Activated T-helper 17 cell treated with anti-CD3 and anti-CD28 coated beads, Interleukin-2, amount 50 U/mL, for 72 hours (primary cell): ENCODE results near the gene PDIA3. TPM values are rescaled to one million over a fixed set of nuclear protein-coding genes. Genes with fewer than 3 reads are reported as not detected.

Experiments
- ATAC-seq: fragments of 150-1000 bp; cut with Tn5 transposase; replicated peaks from 2 replicates; pipeline ENCODE4 v1.10.0; 2021; ENCODE audit warnings: mild to moderate bottlenecking, moderate library complexity
- H3K27ac Mint-ChIP-seq: one replicate; pipeline ENCODE4 v1.8.0; 2022; ENCODE audit warnings: mixed read lengths
- H3K27me3 Mint-ChIP-seq: one replicate; pipeline ENCODE4 v1.8.0; 2022; ENCODE audit warnings: mixed read lengths
- H3K36me3 Mint-ChIP-seq: one replicate; pipeline ENCODE4 v1.8.0; 2022; ENCODE audit warnings: low read depth, mild to moderate bottlenecking, mixed read lengths
- H3K4me1 Mint-ChIP-seq: one replicate; pipeline ENCODE4 v1.8.0; 2022; ENCODE audit warnings: mixed read lengths
- H3K4me3 Mint-ChIP-seq: one replicate; pipeline ENCODE4 v1.8.0; 2022; ENCODE audit warnings: mild to moderate bottlenecking, mixed read lengths
- H3K9me3 Mint-ChIP-seq: one replicate; pipeline ENCODE4 v1.8.0; 2022; ENCODE audit warnings: mixed read lengths
- total RNA-seq, 2 donors: library from RNA; stranded (reverse); gene quantifications; one replicate each; pipeline ENCODE4 v1.2.3, GENCODE V29; 2022

The PDIA3 gene
- total RNA-seq, 2 donors from 2014 or later = 193 to 253 TPM

GRCh38 chr15:43769584-43770228 lies 23.5 kb downstream of the PDIA3 start:
- H3K4me1 Mint-ChIP-seq = no peaks in the 10 kb centered on the region
- H3K27ac Mint-ChIP-seq = no peak overlapping the region
- ATAC-seq = peak; percentile 62
- H3K36me3 Mint-ChIP-seq = peaks cover 100% of the 10 kb centered on the region
- no peaks in the 10 kb centered on the region for H3K27me3 Mint-ChIP-seq
- no peaks in the 10 kb centered on the region for H3K9me3 Mint-ChIP-seq
- H3K4me3 Mint-ChIP-seq = no peak overlapping the region

- H3K4me1 Mint-ChIP-seq = no peaks in the 10 kb centered on the region
- H3K27ac Mint-ChIP-seq = no peak overlapping the region
- no peak overlapping the region for H3K4me3 Mint-ChIP-seq
- no peaks in the 10 kb centered on the region for H3K9me3 Mint-ChIP-seq
- H3K36me3 Mint-ChIP-seq = peaks cover 80% of the 10 kb centered on the region
- no peak for ATAC-seq
- no peaks in the 10 kb centered on the region for H3K27me3 Mint-ChIP-seq
These were observed 25.6 kb downstream of the PDIA3 start for GRCh38 chr15:43771816-43772215.

GRCh38 chr15:43772624-43773023 lies 26.4 kb downstream of the PDIA3 start:
- Mint-ChIP-seq H3K27me3 (no peaks in the 10 kb centered on the region), H3K27ac (no peak overlapping the region)

GRCh38 chr15:43774062-43774461 lies 27.8 kb downstream of the PDIA3 start:
- Mint-ChIP-seq H3K4me3 (no peak overlapping the region), H3K4me1 (peaks cover 4% of the 10 kb centered on the region), H3K27me3 (no peaks in the 10 kb centered on the region), H3K27ac (no peak overlapping the region), H3K36me3 (peaks cover 58% of the 10 kb centered on the region), H3K9me3 (no peaks in the 10 kb centered on the region)
- no peak for ATAC-seq

More at GRCh38 chr15:43772624-43773023, 26.4 kb downstream of the PDIA3 start:
- Mint-ChIP-seq H3K4me3 (no peak overlapping the region), H3K36me3 (peaks cover 72% of the 10 kb centered on the region), H3K9me3 (no peaks in the 10 kb centered on the region), H3K4me1 (no peaks in the 10 kb centered on the region)
- ATAC-seq = no peak

- Mint-ChIP-seq H3K4me1 (peaks cover 6% of the 10 kb centered on the region), H3K36me3 (peaks cover 43% of the 10 kb centered on the region), H3K27ac (no peak overlapping the region), H3K27me3 (no peaks in the 10 kb centered on the region), H3K4me3 (peak overlapping the region; percentile 86), H3K9me3 (no peaks in the 10 kb centered on the region)
- ATAC-seq = no peak
These were observed 29.2 kb downstream of the PDIA3 start for GRCh38 chr15:43775411-43775965.

GRCh38 chr15:43776101-43776717 lies 30.0 kb downstream of the PDIA3 start:
- ATAC-seq = peak; percentile 33
- no peaks in the 10 kb centered on the region for H3K27me3 Mint-ChIP-seq
- H3K4me3 Mint-ChIP-seq = peak overlapping the region; percentile 86
- peaks cover 6% of the 10 kb centered on the region for H3K4me1 Mint-ChIP-seq
- peak overlapping the region; percentile 59 for H3K27ac Mint-ChIP-seq
- H3K36me3 Mint-ChIP-seq = peaks cover 36% of the 10 kb centered on the region
- H3K9me3 Mint-ChIP-seq = no peaks in the 10 kb centered on the region

DNA sequence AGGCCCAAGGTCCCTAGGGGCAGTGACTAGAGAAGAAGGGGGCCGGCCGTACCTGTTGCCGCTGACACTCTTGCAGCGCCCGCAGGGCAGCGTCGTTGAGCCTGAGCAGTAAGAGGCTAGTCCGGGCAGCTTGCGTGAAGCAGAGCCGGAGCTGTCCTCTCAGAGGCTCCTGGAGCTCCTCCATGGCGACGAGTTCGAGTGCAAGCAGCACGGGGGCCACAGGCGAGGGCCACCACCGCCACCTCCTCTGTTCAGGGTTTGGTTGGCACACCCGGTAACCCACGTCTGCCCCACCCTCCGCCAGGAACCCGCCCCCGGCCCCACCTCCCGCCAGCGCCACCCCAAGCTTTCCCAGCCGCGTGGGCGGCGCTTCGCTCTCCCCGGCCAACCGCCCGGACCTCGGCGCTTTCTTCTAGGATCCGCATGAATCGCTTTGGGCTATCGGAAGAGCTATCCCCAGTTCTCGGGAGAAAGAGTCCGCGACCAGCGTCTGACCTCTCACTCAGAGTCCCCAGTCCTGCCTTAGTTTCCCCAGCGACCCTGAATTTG lies 30.6 kb downstream of the PDIA3 start, which contains the start of gene ELL3:
Gene ELL3 (minus strand): TSS at position 249 of the 549 bp plus-strand sequence. CDS start 65 bp downstream, at position 184.
- peak within 1 kb of the TSS; percentile 86 for H3K4me3 Mint-ChIP-seq
- H3K9me3 Mint-ChIP-seq = no peaks in the 10 kb centered on the region

GRCh38 chr15:43777267-43777914 lies 31.2 kb downstream of the PDIA3 start:
- peak overlapping the region; percentile 86 for H3K27ac Mint-ChIP-seq
- peak; percentile 76 for ATAC-seq
- peaks cover 24% of the 10 kb centered on the region for H3K36me3 Mint-ChIP-seq
- H3K4me1 Mint-ChIP-seq = peaks cover 6% of the 10 kb centered on the region
- H3K27me3 Mint-ChIP-seq = no peaks in the 10 kb centered on the region
- no peaks in the 10 kb centered on the region for H3K9me3 Mint-ChIP-seq
- peak overlapping the region; percentile 86 for H3K4me3 Mint-ChIP-seq

More for the DNA sequence above, 30.6 kb downstream of the PDIA3 start, which contains the start of gene ELL3:
- Mint-ChIP-seq H3K27ac (peak within 1 kb of the TSS; percentile 86), H3K27me3 (no peaks in the 10 kb centered on the region), H3K4me1 (peaks cover 6% of the 10 kb centered on the region), H3K36me3 (peaks cover 30% of the 10 kb centered on the region)
- ATAC-seq = peak; percentile 68

DNA sequence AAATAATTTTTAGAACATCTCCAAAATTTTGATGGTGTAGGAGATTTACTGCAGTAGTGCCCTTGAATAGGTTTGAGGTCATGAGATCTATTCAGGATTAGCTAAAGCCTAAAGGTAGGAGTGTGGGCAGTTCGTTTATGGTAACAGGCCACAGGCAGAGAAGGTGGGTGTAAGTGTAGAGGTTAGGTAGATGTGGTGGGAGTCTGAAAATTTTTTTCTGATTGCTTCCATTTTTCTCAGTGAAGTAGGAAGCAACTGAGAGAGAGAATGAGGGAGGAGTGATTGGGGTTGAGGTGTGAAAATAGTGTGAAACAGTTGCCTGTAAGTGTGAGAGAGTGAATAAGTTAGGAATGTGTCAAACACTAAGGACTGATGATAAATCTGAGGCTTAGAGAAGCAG lies 32.8 kb downstream of the PDIA3 start:
- Mint-ChIP-seq H3K9me3 (no peaks in the 10 kb centered on the region), H3K4me3 (no peak overlapping the region), H3K4me1 (peaks cover 6% of the 10 kb centered on the region), H3K27ac (no peak overlapping the region), H3K36me3 (peaks cover 8% of the 10 kb centered on the region), H3K27me3 (no peaks in the 10 kb centered on the region)
- ATAC-seq = no peak

DNA sequence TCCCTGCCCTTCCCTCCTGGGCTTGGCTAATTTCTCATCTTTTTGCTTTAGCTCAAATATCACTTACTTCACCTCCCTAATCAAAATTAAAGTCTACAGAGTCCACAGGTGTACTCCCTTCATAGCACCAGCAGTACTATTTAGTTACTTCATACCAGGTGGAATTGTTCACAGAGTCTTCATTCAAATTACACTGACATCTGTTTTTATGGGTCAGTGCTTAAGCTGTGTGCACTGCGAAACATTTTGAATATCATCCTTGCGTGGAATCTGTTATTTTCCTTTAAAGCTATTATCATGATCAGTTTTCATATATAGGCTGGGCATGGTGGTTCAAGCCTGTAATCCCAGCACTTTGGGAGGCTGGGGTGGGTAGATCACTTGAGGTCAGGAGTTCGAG lies 43.2 kb downstream of the PDIA3 start:
- no peak for ATAC-seq
- Mint-ChIP-seq H3K4me1 (peaks cover 11% of the 10 kb centered on the region), H3K36me3 (peaks cover 26% of the 10 kb centered on the region), H3K4me3 (no peak overlapping the region), H3K9me3 (no peaks in the 10 kb centered on the region), H3K27me3 (no peaks in the 10 kb centered on the region), H3K27ac (no peak overlapping the region)

DNA sequence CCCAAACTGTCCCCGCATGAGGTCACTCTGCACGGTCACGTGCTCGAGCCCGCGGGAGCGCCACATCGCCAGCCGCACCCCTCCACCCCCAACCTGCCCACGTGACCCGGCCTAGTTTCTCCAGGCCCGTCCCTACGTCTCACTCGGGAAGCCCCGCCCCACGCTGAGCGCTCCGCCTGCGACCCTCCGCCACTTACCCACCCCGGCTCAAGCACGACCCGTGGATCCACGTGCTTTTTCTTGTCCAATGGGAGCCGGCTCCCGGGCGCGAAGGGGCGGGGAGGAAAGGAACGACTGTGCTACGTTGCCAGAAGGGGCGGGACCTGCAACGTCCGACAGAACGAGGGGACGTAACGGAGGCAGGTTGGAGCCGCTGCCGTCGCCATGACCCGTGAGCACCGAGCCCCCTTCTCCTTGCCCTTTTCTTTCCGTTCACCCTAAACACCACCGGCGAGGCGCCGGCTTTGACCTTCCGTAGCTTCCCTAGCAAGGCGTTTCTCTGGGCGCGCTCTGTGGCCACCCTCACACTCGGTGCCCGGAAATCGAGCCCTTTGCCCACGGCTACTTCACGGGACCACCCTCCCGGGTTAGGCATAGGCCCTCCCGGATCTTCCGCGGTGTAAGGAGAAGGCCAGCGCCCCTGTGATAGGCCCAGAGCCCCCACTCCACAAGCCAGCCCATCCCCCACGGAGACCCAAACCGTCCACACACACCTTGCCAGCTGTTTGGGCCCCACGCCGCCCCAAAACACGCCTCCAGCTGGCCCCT lies 45.9 kb downstream of the PDIA3 start, which contains the start of gene SERF2:
Gene SERF2 (plus strand): TSS at position 328 of the 768 bp plus-strand sequence. CDS start 57 bp downstream, at position 385.
- Mint-ChIP-seq H3K27me3 (no peaks in the 10 kb centered on the region), H3K27ac (peak within 1 kb of the TSS; percentile 97), H3K4me1 (peaks cover 29% of the 10 kb centered on the region), H3K9me3 (no peaks in the 10 kb centered on the region), H3K36me3 (peaks cover 54% of the 10 kb centered on the region), H3K4me3 (peak within 1 kb of the TSS; percentile 97)
- peak; percentile 95 for ATAC-seq

GRCh38 chr15:43792761-43793476 lies 46.7 kb downstream of the PDIA3 start:
- peak overlapping the region; percentile 97 for H3K27ac Mint-ChIP-seq
- H3K27me3 Mint-ChIP-seq = no peaks in the 10 kb centered on the region
- H3K4me3 Mint-ChIP-seq = peak overlapping the region; percentile 97
- no peak for ATAC-seq
- peaks cover 29% of the 10 kb centered on the region for H3K4me1 Mint-ChIP-seq
- H3K9me3 Mint-ChIP-seq = no peaks in the 10 kb centered on the region
- peaks cover 61% of the 10 kb centered on the region for H3K36me3 Mint-ChIP-seq

DNA sequence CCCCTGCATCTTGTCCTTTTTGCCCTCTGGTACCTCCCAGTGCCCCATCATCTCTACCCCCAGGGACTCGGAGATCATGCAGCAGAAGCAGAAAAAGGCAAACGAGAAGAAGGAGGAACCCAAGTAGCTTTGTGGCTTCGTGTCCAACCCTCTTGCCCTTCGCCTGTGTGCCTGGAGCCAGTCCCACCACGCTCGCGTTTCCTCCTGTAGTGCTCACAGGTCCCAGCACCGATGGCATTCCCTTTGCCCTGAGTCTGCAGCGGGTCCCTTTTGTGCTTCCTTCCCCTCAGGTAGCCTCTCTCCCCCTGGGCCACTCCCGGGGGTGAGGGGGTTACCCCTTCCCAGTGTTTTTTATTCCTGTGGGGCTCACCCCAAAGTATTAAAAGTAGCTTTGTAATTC lies 47.4 kb downstream of the PDIA3 start:
- Mint-ChIP-seq H3K27ac (peak overlapping the region; percentile 97), H3K4me1 (peaks cover 29% of the 10 kb centered on the region), H3K9me3 (no peaks in the 10 kb centered on the region), H3K27me3 (no peaks in the 10 kb centered on the region), H3K4me3 (peak overlapping the region; percentile 97), H3K36me3 (peaks cover 69% of the 10 kb centered on the region)
- no peak for ATAC-seq
